GM12874 (cell line): ENCODE data around the gene WDHD1.

Experiments
- CTCF ChIP-seq: IDR thresholded peaks from 2 replicates; pipeline ENCODE4 v1.5.1; 2011; ENCODE audit warnings: low read depth, mild to moderate bottlenecking, control low read depth, low read length, moderate library complexity; ENCODE audit not compliant: insufficient read depth

Gene WDHD1

DNA sequence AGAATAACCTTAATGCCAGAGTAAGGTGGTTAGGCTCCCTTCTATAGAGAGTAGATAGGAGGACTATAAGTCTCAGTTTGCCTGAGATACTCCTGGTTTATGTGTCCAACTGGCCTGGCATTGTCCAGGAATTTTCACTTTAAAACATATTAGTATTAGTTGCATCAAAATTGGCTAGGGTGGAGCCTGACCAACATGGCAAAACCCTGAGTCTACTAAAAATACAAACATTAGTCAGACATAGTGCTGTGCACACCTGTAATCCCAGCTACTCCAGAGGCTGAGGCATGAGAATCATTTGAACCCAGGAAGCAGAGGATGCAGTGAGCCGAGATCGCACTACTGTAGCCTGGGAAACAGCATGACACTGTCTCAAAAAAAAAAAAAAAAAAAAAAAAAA lies 11.9 kb downstream of the WDHD1 start:
- no peak for TF ChIP-seq CTCF

- TF ChIP-seq CTCF: no peak
These were observed 21.8 kb downstream of the WDHD1 start for GRCh38 chr14:55005071-55005470.

- TF ChIP-seq CTCF: no peak
These were observed 26.5 kb downstream of the WDHD1 start for GRCh38 chr14:55000381-55000780.

- TF ChIP-seq CTCF: no peak
These were observed 41.7 kb downstream of the WDHD1 start for GRCh38 chr14:54985156-54985555.

DNA sequence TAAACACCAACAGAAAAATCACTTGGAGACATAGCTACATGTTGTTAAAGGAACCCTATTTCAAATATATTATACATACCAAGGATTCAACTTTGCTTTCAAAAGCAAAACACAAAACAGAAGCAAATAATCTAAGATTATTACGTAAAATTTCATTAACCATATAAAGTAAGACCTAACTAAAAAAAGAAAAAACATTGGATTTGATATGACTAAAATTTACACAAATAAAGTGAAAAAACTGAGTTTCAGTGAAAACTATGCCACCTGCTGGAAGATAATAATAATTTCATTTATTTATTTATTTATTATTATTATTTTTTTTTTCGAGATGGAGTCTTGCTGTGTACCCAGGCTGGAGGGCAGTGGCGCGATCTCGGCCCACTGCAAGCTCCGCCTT lies 45.2 kb downstream of the WDHD1 start:
- no peak for TF ChIP-seq CTCF

GRCh38 chr14:54979039-54979438 lies 47.9 kb downstream of the WDHD1 start:
- TF ChIP-seq CTCF: no peak

DNA sequence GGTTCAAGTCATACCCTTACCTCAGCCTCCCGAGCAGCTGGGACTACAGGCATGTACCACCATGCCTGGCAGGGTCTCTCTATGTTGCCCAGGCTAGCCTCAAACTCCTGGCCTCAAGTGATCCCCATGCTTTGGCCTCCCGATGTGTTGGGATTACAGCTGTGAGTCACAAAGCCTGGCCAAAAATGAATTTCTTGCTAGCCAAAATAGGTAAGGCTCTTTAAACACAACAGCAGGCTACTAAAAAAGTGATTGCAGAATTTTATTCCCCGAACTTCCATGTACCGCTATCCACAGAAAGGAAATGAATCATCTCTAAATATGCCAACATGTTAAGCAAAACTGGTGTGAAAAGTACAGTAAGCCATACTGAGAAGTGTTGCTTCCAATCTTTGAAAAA lies 50.6 kb downstream of the WDHD1 start:
- TF ChIP-seq CTCF: no peak

GRCh38 chr14:54975856-54976255 lies 51.0 kb downstream of the WDHD1 start:
- TF ChIP-seq CTCF: no peak
